SIG-M5 treated with dmso at 0.1 percent for 504 hours (cell line): Measurements from ENCODE around the gene NLRP12.
"Not testable (repeated sequence)": the region's sequence is repeated elsewhere in the genome, so short reads cannot be mapped to it uniquely, and the experiment has no call there.

Experiments used
- DNase-seq: peaks from one replicate; lab custom pipeline; 2025; ENCODE audit not compliant: unreplicated experiment; lab: John Stamatoyannopoulos, UW

The NLRP12 gene, protein sequence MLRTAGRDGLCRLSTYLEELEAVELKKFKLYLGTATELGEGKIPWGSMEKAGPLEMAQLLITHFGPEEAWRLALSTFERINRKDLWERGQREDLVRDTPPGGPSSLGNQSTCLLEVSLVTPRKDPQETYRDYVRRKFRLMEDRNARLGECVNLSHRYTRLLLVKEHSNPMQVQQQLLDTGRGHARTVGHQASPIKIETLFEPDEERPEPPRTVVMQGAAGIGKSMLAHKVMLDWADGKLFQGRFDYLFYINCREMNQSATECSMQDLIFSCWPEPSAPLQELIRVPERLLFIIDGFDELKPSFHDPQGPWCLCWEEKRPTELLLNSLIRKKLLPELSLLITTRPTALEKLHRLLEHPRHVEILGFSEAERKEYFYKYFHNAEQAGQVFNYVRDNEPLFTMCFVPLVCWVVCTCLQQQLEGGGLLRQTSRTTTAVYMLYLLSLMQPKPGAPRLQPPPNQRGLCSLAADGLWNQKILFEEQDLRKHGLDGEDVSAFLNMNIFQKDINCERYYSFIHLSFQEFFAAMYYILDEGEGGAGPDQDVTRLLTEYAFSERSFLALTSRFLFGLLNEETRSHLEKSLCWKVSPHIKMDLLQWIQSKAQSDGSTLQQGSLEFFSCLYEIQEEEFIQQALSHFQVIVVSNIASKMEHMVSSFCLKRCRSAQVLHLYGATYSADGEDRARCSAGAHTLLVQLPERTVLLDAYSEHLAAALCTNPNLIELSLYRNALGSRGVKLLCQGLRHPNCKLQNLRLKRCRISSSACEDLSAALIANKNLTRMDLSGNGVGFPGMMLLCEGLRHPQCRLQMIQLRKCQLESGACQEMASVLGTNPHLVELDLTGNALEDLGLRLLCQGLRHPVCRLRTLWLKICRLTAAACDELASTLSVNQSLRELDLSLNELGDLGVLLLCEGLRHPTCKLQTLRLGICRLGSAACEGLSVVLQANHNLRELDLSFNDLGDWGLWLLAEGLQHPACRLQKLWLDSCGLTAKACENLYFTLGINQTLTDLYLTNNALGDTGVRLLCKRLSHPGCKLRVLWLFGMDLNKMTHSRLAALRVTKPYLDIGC

DNA sequence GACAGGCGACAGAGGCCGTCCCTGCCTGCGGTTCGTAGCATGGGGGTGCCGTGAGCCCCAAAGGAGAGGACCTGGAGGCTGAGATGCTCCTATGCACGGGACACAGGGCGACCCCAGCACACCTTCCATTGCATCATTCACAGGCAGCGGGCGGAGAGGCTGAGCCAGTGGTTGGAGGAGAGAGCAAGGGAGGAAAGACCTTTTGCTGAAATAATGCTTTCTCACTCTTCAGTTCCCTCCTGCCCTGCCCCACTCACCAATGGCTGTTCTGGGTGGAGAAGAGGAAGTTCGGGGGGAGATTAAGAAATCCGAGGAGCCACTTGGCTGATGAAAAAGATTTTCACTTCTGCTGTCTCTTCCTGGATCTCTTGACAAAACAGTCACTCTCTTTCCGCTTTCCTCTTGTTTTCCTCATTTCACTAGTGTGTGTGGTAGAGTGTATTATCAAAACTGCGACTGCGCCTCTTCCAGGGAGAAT is at the start of gene NLRP12:
Gene NLRP12, minus strand, starts transcription at position 181 of the 478 bp plus-strand sequence. Its CDS starts 140 bp downstream, at position 41.
- DNase-seq, result peak; percentile 96

DNA sequence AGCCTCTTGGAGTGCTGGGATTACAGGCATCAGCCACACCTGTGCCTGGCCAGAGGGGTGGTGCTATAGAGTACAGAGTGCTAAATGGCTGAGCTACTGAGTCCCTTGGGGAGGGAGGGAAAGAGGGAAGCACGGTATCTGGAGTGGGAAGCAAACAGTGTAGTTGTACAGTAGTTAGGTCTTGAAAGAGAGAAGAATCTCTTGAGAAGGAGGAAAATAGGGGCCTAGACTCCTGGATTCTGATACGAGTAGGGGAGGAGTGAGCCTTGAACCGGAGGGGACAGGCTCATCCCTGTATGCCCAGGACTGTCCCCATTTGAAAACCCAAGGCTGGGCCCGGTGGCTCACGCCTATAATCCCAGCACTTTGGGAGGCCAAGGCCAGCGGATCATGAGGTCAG is 48.6 kb upstream of the NLRP12 start:
- DNase-seq, result no peak

DNA sequence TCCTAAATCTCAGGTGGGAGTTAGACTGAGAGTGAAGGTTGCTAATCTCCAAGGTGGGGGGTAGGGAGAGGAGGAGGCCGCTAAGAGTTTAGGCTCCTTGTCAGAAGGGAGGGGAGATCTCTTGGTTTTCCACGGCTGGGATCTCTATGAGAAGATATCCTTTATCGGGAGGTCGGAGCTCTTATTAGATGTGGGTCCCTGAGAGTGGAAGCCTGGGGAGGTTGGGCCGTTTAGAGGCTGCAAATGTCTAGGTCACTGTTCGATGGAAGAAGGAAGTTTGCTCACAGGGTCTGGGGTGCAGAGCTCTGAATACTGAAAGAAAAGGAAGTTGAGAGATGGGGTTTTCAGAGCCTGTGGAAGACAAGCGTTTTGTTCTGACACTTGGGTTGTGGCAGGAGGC is 47.3 kb upstream of the NLRP12 start:
- DNase-seq, result peak; percentile 80

DNA sequence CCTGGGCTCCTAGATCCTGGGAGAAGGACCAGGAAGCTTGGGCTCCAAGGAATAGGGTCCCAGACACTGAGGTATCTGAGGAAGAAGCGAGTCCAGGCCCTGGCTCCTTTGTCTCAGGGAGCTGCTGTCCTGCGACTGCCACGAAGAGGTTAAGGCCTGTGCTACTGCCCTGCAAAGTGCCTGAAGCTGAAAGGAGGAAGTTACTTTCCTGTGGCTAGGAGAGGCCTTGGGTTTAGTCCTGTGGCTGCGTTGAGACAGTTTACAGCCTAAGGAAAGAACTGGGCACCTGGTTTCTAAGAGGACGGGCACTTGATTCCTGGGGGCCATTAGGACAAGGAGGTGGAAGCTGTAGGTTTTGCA is 46.4 kb upstream of the NLRP12 start:
- peak; percentile 85 for DNase-seq

DNA sequence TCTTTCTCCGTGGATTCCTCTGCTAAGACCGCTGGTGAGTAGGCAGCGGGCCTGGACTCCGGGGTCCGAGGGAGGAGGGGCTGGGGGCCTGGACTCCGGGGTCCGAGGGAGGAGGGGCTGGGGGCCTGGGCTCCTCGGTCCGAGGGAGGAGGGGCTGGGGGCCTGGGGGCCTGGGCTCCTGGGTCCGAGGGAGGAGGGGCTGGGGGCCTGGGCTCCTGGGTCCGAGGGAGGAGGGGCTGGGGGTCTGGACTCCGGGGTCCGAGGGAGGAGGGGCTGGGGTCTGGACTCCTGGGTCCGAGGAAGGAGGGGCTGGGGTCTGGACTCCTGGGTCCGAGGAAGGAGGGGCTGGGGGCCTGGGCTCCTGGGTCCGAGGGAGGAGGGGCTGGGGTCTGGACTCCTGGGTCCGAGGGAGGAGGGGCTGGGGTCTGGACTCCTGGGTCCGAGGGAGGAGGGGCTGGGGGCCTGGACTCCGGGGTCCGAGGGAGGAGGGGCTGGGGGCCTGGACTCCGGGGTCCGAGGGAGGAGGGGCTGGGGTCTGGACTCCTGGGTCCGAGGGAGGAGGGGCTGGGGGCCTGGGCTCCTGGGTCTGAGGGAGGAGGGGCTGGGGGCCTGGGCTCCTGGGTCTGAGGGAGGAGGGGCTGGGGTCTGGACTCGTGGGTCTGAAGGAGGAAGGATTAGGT is 45.8 kb upstream of the NLRP12 start:
- not testable (repeated sequence) for DNase-seq

DNA sequence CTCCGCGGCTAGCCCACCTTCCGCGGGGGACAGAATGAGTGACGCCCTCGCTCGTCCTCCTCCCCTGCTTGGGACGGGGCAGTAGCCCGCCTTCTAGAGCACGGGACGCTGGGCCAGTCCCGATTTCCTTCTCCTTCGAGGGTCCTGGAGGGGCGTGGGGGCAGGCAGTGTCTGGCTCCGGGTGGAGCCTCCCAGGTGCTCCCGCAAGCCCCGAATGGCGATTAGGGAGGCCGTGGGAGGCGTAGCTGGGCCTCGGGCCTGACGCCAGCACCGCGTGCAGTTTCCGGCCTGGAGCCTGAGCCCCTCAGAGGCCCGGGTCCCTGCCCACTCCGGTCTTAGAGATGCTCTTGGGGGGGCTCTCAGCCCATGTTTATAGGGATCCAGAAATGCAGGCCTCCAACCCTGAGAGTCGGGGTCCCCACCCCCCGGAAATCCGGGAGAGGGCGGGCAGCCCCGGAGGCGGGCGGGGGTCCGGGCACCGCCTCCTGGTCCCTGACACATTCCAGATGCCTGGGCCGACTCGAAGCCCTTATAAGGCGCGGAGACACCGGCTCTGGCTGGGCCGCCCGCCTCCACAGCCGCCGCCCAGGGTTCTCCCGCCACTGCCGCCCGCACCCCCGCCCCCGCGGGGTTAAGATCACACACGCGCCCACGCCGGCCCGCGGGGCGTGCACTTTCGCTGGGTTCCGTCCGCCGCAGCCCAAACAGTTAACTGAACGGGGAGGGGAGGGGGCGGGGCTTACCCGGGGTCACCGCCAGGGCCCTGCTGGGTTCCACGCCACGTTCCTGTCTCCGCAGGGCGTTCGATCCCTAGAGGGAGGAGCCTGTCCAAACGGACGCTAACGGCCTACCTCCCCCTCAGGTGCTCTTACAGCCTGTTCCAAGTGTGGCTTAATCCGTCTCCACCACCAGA is 45.0 kb upstream of the NLRP12 start:
- peak; percentile 84 for DNase-seq

DNA sequence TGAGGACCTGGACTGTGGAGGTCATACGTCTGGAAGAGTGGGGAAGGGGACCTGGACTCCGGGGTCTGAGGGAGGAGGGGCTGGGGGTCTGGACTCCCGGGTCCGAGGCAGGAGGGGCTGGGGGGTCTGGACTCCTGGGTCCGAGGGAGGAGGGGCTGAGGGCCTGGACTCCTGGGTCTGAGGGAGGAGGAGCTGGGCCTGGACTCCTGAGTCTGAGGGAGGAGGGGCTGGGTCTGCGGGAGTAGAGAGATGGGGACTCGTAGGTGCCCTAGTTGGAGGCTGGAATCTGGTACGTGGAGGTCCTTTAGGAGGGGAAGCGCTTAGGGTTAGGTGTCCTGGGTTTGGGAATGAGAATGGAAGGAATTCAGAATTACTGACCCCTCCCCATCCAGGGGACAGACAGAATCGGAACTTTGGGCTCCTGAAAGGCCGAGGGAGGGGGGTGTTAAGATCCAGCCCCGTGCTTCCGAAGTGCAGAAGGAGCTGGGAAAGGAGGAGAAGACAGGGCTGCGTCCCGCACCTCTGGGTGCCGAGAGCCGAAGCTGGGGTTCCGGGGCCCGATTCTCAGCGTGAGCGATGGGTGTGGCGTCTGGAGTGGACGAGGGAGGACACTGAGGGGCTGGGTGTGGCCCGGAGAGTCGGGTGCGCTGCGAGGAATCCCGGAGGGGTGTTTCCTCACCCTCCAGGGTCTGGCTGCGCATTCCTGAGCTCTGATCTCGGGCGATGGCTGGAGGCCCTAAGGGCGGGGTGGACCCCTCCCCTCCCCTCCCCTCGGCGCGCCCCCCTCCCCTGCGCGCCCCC is 44.2 kb upstream of the NLRP12 start:
- no peak for DNase-seq

DNA sequence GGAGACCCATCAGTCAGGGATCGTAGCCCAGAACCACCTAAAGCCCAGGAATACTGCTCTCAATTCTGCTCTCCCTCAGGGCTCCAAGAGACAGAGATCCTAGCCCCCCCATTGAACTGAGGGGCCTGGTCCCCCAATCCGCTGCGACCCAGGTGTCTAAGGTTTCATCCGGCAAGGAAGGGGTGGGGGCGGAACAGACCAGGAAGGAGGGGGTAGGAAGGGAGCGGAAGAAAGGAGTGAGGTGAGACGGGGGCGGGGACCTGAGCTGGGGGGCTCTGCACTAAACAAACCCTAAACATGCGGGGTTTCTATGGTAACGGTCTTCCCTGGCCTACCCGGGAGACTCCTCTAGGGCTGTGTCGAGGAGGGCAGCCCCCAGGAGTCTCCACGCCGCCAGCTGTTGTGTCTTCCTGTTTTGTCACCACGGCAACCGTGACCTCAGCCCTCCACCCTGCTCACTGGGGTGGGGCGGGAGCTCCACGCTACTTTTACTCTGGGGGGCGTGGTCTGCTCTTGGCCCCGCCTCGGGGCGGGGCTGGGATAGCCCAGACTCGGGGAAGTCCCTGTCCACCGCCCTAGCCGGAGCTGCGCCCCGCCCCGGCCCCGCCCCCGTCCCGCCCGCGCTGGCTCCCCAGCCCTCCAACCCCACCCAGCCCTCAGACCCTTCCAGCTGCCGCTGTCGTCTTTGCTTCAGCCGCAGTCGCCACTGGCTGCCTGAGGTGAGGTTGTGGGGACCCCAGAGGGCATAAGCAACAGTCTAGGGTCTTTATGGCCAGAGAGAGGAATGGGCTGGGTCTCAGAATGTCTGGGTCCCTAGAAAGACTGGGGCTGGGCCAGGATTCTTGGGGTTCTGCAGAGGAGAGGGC is 43.3 kb upstream of the NLRP12 start, which contains the start of gene MYADM:
Gene MYADM, plus strand, starts transcription at position 659 of the 866 bp plus-strand sequence. CDS start 5,647 bp downstream, outside the sequence.
- DNase-seq, result peak; percentile 88

DNA sequence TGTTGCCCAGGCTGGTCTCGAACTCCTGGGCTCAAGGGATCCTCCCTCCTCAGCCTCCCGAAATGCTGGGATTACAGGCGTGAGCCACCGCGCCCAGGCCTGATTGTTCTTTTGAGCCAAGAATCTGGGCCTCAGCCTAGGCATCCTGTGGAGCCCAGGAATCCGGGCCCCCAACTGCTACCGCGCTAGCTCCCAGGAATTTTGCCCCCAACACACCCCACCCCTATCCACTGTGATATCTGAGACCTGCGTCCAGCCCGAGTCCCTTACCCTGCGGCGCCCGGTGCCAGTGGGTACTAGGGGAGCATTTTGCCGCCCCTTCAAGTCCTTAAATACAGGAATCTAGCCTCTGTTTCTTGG is 42.7 kb upstream of the NLRP12 start:
- no peak for DNase-seq

DNA sequence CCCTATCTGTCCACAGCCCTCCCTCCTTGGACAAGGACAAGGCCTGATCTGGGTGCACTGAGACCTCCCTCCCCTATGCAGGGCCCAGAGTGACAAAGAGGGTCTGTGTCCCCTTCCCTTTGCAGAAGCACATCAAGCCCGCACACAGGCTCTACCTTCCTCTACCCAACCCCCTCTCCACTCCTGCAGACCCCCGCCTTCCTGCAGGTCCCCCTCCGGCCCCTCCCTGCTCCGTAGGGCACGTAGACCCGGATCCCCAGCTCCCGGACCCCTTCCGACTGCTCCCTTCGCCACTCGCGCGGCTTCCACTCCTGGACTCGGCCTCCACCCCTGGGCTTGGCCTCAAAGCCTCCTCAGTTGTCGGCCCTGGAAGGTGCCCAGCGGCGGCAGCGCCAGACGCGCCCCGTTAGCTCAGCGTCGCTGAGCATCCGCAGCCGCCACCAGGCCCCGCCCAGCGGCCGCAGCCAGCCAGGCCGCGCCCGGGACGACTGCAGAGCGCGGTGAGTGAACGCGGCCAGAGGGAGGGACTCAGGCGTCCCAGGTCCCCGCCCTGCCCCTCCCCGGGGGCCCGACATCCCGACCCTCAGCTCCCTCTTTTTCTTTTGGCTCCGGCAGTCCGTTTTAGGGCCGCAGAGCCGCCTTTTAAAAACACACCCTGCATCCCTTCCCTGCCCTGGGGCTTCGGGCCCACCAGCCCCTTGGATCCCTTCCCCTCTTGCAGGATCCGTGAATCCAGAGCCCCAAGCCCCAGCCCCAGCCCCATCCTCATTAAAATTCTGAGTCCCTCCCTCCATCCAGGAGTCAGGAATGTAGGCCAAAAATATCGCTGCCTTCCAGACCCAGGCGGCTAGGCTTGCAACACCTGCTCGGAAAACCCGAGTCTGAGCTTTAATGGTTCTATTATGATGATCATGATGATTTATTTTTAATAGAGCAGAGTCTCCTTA is 42.1 kb upstream of the NLRP12 start:
- peak; percentile 33 for DNase-seq

DNA sequence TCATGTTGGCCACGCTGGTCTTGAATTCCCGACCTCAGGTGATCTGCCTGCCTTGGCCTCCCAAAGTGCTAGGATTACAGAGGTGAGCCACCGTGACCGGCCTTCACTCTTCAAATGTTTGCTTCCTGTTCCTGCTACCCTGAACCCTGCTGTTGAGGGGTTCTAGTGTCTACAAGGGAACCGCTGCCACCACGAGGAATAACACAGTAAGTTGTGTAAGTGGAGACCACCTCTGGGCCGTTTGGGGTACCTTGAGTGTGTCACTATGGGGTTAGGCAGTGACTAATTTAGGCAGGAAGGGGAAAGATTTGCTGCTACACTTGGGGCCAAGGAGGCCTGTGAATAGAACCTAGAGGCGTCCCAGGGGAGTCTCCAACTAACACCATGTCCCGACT is 41.4 kb upstream of the NLRP12 start:
- DNase-seq, result no peak

DNA sequence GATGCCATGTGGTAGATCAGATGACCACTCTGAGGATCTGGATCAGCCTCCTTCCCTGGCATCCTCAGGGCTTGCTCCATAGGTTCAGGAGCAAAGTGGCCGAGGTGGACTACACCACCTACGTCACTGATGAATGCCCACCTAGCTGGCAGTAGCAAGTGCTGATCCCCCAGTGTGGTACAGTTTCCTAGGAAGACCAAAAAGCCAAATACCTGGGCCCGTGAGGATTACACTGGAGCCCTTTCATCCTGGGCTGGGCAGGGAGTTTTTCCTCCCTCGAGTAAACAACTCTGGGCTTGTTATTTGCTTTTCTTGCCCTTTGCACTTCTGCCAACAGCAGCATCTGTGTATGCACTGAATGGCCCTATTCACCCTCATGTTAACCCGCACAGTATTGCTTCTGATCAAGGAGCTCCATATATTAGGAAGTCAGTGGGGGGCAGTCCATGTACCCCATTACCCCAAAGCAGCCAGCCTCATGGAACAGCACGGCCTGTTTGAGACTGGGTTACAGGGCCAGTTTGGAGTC is 40.3 kb upstream of the NLRP12 start:
- DNase-seq, result no peak

DNA sequence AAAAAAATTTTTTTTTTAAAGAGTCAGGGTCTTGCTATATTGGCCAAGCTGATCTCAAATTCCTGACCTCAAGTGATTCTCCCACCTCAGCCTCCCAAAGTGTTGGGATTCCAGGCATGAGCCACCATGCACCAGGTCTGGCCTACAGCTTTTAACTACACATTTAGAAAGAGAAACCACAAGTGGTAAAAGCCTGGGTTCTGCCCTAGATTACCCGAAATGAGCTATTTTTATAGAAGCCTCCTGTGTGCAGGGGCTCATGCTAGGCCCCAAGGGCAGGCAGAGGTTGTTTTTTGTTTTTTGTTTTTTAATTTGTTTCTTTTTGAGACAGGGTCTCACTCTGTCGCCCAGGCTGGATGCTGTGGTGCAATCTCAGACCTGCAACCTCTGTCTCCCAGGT is 29.6 kb upstream of the NLRP12 start:
- peak; percentile 47 for DNase-seq

DNA sequence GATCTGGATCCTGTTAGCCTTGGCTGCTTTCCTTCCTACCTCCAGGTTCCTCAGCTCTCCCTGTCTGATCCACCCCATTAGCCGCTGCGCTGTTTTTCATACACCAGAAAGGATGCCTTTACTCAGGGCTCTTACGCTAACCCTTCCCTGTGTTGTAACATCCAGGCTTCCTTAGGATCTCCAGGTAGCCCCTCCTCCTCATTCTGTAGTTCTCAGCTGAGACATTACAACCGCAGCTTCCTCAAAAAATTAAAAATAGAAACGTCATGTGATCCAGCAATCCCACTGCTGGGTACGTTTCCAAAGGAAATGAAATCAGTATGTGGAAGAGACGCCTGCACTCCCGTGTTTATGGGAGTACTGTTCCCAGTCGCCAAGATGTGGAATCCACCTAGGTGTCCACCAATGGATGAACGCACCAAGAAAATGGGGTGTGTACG is 25.1 kb upstream of the NLRP12 start:
- DNase-seq, result peak; percentile 15

DNA sequence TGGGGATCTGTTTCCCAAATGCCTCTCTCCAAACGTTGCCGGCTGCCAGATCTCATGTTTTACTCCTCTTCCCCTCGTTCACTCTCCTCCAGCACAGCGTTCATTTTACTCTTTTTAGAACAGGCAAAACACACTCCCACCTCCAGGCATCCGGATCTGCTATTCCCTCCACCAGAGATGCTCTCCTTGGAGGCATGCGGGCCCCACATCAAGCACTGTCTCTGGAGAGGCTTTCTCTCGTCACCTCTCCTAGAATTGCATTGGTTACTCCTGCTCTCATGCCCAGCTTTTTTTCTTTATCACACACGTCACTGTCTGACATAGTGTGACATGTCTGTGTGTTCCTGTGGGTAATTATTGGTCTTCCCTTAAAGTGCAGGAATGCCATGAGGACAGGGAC is 23.4 kb upstream of the NLRP12 start:
- DNase-seq, result no peak

DNA sequence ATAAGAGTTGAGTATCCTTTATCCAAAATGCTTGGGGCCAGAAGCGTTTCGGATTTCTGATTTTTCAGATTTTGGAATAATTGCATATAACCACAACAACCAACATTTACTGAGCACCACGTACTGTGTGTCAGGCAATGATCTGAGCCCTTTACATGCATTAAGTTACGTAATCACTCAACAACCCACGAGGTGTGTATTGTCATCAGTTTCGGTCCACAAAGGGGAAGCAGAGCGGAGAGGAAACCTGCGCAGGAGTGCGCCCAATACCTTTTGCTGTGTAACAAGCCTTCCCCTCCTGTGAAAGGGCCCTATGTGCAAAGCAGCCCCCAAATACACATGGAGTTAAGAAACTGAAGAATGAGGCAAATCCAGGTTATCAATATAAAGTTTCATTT is 20.7 kb upstream of the NLRP12 start:
- DNase-seq, result peak; percentile 30

DNA sequence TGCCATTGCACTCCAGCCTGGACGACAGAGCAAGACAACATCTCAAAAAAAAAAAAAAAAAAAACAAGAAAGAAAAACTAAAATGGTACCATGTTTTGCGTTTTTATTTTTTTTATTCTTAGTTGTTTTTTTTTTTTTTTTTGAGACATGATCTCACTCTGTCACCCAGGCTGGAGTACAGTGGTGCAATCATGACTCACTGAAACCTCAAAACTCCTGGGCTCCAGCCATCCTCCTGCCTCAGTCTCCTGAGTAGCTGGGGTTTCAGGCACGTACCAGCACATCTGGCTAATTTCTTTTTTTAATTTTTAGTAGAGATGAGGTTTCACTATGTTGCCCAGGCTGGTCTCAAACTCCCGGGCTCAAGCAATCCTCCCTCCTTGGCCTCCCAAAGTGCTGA is 16.8 kb upstream of the NLRP12 start:
- peak; percentile 41 for DNase-seq
